ENCODE data around the gene PPP1CA.

DNA sequence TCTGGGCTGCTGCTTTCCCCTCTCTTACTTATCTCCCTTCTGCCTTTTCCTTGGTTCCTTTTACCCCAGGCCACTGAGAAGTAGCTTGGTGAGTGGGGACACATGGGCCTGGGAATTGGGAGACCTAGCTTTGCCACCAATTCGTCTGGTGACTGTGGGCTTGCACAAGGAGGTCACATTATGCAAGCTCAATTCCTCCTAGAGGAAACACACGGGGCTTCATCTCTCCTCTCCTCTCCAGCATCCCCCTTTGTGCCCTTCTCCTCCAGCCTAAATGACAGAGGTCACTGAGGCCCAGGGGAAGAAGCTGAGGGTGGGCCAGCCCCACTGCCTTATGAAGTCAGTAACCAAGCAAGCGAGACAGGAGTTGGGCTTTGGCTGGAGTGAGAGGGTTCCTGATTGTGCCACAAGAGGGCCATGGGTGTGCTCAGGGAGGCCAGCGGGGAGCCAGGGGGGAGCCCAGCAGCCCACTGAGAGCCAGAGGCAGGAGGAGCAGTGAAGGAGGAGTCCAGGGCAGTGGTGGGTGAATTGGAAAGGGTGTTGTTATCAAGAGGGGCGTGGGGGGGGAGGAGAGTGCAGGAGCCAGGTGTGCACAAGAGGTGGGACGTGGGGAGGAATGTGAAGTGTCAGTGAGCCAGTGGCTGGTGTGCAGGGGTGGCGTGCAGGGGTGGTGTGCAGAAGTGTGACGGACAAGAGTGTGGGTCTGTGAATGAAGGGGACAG is 30.3 kb downstream of the PPP1CA start:
- TF ChIP-seq, protein P1, sequence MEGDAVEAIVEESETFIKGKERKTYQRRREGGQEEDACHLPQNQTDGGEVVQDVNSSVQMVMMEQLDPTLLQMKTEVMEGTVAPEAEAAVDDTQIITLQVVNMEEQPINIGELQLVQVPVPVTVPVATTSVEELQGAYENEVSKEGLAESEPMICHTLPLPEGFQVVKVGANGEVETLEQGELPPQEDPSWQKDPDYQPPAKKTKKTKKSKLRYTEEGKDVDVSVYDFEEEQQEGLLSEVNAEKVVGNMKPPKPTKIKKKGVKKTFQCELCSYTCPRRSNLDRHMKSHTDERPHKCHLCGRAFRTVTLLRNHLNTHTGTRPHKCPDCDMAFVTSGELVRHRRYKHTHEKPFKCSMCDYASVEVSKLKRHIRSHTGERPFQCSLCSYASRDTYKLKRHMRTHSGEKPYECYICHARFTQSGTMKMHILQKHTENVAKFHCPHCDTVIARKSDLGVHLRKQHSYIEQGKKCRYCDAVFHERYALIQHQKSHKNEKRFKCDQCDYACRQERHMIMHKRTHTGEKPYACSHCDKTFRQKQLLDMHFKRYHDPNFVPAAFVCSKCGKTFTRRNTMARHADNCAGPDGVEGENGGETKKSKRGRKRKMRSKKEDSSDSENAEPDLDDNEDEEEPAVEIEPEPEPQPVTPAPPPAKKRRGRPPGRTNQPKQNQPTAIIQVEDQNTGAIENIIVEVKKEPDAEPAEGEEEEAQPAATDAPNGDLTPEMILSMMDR (IDR thresholded peaks at IDR 0.05), result peak; percentile 47 to 71 (median 54)
- TF ChIP-seq POLR2A (IDR thresholded peaks at IDR 0.05) (no peak), POLR2AphosphoS5 (IDR thresholded peaks at IDR 0.05) (no peak), EP300 (IDR thresholded peaks at IDR 0.05) (no peak)

Measured in sigmoid colon (tissue), 4 donors.